Hematopoietic multipotent progenitor cell treated with erythropoietin and hydrocortisone succinate and interleukin-3 and kit ligand, for 17 days (in vitro differentiated cells): ENCODE data around the gene EBLN2.
"Not testable (repeated sequence)": the region's sequence is repeated elsewhere in the genome, so short reads cannot be mapped to it uniquely, and the experiment has no call there.

Experiments used
- DNase-seq: peaks from one replicate; pipeline ENCODE4 v3.0.0-alpha.2; 2015; ENCODE audit warnings: low spot score

EBLN2 gene

DNA sequence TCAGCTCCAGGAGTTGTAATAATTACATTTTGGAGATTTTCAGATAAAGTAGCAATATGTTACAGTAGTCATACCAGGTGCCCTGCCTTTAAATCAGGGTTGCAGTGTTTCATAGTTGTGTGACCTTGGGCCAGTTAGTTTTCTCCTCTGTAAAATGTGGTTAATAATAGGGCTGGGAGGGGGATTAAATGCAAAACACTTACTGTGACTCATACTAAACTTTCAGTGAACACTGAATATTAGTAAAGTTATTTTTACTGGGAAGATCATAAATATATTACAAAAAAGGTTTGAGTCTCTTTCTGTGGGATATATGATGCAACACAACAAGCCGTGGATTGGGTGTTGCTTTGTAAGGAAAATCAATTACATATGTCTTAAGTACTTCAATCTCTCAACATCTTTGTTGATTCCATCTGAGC is 1.1 kb upstream of the EBLN2 start:
- no peak for DNase-seq

DNA sequence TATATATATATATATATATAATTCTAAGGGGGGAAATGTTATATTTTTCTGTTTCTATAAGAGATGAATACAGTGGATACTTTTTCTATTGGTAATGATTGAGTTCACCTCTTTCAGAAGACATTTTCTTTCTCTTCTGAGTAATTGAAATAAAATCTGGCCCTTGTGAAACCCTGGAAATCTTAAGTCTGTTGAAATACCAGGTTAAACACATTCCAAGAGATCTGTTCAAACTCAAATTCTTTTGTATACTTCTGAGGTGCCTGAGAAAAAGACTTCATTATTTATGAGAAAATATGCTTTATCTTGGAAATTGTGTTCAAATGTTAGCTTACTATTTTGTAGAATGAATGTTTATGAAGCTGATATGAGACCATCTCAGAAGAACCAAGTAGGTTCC is 4.8 kb downstream of the EBLN2 start:
- not testable (repeated sequence) for DNase-seq

DNA sequence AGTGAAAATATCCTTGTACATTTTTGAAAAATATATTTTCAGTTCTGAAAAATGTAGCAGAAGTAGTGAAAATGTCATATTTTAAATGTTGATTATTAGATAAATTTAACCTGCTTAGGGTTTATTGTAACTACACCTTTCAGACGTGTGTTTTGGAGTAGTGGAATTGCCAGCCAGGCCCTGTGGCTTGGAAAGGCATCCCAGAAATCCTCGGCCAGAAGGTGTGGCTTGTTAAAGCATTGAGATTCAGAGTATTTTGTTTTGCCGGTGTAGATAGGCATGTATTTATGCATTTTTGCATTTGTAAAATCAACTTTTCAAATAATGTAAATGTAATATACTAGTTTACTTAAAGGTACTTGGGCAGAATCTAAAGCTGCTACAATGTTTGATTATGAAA is 7.0 kb downstream of the EBLN2 start:
- no peak for DNase-seq

DNA sequence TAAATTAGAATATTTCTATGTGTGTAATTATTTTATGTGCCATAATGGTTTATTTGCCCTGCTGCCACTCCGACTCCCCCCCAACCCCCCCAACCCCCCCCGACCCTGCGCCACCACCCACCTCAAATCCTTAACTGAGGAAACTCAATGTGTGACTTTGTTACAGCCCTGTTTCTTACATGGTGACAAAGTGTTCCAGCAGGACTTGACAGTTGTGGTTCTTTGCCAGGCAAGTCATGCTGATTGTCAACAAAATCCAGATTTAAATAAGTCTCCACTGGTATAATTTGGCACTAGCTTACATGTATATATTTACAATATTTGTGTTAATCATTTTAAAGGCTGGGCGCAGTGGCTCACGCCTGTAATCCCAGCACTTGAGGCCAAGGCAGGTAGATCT is 7.7 kb downstream of the EBLN2 start:
- no peak for DNase-seq

DNA sequence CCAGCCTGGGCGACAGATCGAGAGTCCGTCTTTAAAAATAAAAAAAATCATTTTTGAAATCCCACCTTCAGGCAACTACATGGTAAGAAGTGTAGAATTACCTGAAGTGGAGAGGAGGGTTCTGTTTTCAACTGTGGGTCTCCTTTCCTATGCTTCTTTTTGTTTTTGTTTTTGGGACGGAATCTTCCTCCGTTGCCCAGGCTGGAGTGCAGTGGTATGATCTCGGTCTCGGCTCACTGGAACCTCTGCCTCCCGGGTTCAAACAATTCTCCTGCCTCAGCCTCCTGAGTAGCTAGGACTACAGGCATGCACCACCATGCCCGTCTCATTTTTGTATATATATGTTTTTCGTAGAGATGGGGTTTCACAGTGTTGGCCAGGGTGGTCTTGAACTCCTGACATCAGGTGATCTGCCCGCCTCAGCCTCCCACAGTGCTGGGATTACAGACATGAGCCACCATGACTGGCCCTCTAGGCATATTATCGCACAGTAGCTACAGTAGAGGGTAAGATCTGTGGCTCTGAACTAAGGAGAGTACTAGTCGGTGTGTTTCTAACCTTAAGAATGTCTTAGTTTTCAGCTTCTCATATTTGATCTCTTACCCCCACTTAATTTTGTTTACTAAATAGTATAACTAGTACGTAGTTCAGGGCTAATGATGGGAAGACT is 8.5 kb downstream of the EBLN2 start:
- DNase-seq: no peak

DNA sequence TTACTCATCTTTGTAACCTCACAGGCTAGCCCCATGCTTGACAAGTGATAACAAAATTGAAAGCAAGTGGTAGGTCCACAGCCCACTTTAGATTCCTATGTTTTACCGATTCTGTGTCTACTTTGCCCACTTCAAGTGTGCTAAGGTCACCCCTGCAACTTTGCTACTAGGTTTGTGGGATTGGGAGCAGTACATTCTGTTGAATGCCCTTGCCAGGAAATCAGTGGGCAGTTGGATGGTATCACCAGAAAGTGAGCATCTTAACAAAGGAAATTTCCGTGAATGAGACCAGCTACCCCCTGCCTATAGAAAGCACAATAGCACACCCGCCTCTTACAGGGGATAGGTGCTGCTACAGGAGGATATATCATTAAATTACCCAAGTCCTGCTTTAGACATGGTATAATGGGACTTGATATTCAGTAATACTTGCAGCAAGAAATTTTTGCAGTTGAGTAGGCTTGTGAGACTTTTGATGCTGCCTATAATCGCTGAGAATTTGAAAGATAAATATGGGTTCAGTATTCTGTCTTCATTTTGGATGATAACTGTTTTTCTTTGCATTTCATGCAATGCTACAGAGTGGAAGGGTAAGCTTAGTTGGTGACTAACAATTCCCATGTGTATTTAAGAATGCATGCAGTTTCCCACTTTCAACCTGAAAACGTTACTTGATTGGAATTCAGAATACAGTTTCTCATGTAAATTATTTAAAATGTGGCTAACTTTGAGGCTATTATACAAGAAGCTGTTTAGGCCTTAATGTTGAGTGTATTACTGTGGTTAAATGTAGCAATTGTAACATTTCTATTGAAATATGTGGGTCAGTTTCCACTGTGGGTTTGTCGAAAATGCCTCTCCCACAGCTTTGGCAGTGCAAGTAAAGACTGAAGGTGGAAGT is 9.5 kb downstream of the EBLN2 start:
- DNase-seq: no peak

DNA sequence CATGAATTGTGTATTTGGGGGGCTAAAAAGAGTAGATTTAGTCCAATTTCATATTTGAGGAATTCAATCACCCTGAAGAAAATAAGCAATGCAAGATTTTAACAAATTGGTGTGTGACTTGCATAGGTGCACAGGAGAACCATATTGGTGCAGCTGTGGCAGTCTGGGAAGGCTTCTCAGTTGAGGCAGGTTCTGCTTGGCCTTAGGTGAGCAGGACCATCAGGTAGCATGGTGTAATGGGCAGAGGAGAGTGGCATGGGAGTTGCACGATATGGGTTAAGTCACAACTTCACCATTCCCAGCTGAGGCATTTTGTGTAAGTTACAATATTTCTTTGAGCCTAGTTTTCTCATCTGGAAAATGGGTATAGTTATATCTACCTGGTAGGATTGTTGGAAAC is 10.5 kb downstream of the EBLN2 start:
- no peak for DNase-seq

DNA sequence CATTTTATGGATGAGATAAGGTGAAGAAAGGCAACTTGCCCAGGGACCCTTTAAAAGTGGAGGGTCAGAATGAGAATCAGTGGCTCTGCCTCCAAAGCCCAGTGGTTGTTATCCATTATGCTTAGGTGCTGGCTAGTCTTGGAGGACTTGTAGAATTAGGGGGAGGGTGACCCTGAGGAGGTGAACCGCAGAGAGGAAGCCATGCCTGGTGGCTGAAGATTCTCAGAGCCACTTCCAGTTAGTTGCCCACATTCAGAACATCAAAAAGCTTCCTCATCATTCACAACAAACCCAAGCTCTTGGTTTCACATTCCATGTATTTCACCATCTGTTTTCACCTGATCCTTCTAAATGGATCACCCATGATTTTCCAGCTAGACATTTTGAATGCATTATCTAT is 11.2 kb downstream of the EBLN2 start:
- no peak for DNase-seq

DNA sequence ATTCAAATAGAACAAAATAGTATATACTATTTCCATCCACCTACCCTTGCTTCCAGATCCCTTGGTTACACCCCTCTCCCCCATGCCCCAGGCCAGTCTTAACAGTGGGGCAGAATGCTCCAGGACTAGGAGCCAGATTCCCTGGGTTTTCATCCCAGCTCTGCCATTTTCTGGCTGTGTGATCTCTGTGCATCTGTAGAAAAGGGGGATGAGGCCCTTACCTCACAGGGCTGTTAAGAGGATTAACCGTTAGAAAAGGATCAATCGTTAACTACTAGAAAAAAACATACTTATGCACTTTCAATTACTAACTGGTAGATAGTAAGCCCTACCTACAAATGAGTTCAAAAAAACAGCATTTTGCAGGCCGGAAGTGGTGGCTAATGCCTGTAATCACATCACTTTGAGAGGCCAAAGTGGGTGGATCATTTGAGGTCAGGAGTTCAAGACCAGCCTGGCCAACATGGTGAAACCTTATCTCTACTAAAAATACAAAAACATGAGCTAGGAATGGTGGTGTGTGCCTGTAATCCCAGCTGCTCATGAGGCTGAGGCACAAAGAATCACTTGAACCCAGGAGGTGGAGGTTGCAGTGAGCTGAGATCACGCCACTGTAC is 11.7 kb downstream of the EBLN2 start:
- no peak for DNase-seq

DNA sequence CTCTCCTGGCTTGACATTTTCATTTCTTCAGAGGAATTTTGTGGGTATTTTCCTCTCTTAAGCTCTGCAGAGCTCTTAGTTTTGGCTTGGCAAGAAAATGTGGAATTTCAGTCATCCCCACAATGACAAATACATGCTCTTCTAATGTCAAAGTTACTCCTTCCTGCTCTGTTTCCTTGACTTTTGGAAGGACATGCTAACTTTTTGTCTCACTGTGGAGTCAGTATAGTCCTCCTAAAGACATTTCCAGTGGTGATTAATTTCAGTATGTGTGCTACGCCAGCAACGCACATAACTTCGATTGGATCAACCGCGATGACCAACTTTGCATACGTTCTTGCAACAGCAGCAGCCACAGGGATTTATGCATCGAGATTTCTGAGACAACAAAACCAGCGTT is 13.3 kb downstream of the EBLN2 start:
- DNase-seq: no peak

DNA sequence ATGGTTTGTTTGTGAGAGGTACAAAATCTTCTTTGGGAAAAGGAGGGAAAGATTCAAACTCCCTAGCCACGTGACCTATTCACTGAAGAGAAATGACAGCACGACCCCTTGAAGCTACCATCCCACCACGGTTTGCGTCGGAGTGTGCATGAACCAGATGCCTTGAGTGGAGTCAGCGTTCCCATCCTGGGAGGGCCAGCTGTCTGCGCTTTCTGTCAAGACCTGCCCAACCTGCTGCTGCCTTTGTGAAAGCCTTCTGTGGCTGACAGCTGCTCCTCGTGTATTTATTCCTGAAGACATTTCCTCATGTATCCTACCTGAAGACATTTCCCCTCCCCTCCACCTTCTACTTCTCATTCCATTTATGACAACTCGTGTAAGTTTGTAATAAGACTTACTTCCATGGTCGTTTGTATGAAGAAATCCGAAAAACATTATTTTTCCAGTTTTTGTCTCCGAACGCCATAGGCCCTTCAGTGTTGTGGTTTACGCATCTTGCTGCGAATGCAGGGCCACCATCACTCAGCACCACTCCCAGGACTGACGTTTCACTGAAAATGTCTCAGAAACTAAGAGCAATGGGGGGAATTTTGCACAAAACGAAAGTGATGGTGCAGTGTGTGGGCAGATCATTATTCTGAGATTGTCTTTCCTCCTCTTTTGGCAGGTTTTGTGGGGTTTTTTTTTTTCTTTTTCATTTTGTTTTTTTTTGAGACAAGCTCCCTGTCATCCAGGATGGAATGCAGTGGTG is 18.9 kb downstream of the EBLN2 start:
- no peak for DNase-seq

DNA sequence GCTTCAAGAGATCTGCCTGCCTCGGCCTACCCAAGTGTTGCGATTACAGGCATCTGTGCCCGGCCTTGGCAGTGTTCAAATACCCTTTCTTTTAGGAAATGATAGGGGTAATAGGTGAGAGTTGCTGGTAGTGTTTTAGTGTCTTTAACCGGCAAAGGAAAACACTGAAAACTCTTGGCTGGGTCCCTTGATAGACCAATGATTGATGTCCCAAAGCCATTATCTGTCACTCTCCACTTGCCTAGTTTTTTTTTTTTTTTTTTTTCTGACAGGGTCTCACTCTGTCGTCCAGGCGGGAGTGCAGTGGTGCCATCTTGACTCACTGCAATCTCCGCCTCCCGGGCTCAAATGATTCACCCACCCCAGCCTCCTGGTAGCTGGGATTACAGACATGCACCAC is 19.7 kb downstream of the EBLN2 start:
- no peak for DNase-seq

DNA sequence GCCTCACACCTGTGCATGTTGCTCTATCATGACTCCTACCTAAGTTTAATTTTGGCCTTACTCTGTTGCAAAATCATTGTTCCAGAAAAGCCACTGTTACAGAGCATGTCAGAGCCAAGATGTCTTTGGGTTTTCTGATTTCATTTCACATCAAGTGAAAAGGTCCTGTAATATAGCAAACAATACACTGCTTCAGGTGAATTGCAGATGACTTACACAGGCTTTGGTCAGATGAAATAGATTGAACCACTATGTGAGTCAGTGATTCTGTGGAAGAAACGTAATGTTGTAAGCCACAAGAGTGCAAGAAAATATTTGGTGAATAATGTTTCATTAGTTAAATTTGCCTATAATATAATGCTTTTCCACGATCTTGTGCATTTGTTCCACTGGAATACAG is 22.7 kb downstream of the EBLN2 start:
- no peak for DNase-seq

DNA sequence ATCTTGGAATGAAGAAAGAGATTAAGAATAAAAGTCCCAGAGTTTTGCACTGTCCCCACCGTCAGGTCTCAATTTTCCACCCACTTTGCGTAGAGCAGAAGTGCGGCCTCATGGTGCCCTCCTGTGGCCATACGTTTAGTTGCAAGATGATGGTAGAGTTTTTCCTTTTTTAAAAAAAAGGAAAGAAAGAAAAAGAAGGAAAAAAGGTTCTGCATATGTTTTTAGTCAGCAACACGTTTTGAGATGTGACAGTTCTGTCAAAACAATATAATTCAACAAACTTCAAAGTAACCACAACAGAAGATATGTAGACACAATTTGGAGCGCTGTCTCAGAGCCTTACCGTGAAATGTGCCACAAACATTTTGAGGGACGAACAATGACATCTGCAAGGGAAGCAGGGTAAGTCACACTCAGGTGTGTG is 24.6 kb downstream of the EBLN2 start:
- DNase-seq: peak; percentile 41

DNA sequence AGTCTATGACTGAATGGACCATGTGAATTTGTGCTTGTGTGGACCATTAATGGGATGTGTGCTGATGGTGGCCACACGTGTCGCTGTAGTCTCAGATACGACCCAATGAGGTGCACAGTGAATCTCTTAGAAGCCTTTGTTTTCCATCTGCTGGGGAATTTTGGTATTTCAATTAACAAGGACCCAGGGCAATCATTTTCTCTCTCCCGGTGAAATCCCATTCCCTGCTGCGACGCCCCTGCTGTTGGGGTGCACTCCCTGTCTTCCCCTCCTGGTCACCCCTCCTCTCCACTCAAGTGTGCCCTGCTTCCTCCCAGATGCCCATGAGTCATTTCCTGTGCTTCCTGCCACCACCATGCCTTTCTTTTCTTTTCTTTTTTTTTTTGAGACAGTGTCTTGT is 32.7 kb downstream of the EBLN2 start:
- no peak for DNase-seq

DNA sequence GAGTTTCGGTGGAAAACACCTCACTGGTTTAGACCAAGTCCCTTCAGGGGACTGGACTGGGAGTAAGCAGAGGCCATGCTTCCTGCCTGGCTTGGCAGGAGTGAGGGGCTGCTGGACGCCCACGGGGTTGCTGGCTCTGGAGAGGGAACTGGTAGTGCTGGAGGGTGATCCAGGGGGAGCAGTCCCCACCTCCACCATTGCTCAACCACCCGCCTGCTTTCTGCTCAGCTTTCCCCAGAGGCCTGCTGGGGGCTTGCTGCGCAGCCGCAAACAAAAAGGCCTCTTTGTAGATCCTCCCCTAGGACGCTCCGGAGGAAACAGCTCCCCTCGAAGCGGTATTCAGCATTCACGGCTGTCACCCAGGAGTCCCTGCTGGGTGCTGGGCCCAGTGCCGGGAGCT is 33.5 kb downstream of the EBLN2 start:
- DNase-seq: no peak

DNA sequence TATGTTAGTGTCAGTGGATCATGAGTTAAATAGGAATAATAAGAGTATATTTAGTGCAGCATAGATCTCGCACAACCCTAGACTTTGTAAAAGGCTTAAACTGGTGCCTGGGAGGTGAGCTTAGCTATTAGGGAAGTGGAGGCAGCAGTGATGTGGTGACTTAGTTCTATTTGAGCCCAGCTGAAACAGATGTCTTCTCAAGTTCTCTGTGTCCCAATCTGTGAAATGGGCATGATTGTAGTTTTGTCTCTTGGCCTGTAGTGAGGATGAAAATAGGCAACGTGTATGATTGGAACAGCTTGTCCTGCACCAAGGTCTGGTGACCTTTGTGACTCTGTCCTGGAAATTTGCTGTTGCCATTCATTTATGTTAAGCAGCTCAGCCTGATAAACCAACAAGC is 34.7 kb downstream of the EBLN2 start:
- no peak for DNase-seq

DNA sequence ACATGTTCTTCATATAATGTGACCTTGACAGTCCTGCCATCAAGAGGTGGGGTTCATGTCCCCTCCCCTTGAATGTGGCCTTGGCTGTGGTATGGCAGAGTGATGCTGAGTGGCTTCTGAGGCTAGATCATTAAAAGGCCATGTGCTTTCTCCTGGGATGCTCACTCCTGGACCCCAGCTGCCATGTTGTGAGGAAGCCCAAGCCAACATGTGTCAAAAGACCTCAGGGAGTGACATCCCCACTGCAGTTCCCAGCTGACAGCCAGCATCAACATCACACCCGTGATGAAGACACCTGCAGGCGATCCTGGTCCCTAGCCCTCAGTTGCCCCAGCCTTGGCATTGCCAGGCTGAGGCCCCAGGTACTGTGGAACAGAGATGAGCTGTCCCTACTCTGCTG is 36.6 kb downstream of the EBLN2 start:
- no peak for DNase-seq

DNA sequence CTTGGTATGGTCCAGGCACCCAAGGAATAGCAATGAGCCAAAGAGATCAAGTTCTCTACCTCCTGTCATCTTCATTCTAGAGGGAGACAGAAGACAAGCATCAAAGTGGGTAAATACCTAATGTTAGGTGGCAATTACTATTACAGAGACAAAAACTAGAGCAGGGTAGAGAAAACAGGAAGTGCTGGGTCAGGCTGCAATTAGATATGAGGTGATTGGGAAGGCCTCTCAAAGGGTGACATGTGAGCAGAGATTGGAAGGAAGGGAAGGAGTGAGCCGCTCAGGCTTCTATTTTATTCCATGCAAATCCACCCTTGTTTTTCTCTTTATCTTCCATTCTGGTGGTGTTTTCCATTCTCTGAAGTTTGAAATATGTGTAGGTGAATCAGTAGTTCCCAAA is 37.4 kb downstream of the EBLN2 start:
- no peak for DNase-seq

DNA sequence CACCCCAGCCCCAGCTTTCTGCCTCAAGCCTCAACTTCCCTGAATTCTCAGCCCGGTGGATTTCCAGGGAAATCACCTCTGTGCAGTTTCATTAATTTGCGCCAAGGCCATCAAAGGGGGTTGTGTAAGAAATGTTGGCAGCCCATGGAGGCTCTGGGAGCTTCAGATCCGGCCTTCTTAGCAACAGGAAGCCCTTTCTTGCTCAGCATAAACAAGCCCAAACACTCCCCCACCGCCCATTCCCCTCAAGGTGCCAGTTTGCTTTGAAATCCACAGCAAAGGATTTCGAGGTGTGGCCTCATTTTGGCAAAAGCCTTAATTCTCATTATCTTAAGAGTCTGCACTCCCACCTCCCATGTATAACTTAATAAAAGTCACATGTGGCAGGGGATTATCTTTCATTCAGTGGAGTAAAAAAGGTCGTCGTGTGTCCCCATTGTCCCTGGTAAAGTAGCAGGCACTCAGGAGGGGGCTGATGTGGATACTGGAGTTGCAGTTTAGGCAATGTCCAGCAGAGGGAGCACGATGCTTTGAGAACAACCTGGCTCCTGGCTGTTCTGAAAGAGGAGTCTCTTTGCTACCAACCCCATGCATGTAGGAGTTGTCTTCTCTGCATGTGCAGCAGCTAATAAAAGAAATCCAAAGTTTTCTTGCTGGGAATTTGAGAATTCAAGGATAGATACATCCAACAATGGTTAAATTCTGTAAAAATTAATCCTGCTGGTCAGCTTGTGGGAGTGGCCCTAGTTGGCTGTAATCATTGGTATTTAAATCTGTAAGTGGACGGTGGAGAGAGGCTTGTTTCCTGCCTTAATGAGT is 39.5 kb downstream of the EBLN2 start:
- peak; percentile 74 for DNase-seq

DNA sequence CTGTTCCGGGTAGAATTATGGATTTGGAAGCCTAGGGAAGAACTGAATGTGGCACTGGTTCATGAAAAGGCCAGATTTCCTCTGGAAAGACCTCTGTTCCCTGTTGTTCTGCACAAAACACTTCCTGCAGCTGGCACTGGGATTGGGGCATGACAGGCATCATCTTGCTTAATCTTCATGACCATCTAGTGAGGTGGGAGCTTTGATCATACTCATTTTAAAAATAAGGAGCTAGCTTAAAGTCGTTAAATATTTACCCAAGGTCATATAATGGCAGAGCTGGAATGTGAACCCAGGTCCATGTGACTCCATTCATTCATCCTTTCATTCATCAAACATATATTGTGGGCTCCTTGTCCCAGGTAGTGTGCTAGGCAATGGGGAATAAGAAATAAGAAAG is 40.4 kb downstream of the EBLN2 start:
- no peak for DNase-seq

DNA sequence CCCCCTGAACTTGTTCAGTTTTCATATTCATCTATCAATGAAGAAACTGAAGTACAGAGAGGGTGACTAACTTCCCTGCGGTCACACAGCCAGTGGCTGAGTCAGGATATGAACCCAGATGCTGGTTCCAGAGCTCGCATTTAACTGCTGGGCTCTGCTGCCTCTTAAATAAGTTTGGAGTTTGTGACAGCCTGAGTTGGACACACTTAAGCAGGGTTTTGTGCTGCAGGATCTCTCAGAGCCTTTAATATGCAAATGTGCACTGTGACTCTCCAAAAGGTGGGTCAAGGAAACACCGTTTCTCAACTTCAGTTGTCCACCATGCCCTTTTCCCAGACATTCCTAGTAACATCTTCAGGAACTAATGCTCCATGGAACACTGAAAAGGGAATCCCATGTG is 45.8 kb downstream of the EBLN2 start:
- no peak for DNase-seq
